Measurements from ENCODE around the gene NR6A1.

The NR6A1 gene

DNA sequence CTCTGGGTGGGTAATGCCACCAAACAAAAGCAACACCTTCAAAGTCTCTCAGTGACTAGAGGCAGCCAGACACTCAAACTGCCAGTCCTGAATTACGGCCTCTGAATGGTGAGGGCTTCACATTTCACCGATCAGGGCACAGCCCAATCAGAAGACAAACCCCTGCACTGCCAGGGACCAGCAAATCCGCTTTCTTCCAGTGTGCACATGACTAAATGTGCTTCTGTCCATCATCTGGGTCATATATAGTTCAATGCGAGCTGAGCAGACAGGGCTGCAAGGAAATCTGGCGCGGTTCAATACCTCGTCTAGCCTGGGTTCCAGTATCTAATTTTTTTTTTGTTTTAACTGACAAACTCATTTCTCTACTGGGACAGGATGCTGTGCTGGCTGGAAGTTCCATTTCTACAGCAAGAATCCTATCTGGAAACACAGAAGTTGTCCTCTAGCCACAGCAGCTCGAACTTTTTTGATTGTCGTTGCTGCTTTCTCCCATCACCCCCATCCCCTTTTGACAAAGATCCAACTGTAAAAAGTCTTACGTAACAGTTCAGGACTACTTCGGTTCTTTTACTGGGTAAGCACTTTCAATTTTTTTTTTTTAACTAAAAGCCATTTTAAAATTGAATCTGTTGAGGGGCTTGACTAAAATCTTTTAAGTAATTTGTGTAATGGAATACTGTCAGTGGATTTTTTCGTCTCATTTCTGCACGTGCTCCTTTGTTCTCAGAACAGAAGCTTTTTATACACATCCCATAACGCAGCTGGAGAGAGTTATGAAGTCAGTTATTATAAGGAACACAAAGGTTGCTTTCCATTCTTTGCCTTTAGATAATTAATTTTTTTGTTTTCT, 112.7 kb downstream of the NR6A1 start:
- no peak for DNase-seq (ENCODE audit: low read depth in 2 of 2)

DNA sequence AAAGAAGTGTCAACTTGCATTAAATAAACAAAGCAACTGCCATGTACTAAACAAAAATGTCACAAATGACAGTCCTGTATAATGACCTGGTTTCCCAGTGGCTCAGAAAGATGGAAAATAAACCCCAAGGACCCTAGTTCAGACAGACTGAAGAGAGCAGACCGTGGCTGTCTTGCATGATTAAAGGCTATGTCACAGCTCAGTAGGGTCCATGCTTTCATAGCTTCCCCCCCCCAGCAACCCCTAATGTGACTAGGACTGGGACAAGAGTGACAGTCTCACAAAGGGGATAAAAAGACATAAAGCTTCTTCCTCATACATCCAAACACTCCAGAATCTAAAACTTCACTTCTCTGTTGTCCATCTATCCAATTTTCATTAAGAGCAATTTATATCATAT, 113.6 kb downstream of the NR6A1 start:
- DNase-seq (ENCODE audit: low read depth in 2 of 2), result no peak

DNA sequence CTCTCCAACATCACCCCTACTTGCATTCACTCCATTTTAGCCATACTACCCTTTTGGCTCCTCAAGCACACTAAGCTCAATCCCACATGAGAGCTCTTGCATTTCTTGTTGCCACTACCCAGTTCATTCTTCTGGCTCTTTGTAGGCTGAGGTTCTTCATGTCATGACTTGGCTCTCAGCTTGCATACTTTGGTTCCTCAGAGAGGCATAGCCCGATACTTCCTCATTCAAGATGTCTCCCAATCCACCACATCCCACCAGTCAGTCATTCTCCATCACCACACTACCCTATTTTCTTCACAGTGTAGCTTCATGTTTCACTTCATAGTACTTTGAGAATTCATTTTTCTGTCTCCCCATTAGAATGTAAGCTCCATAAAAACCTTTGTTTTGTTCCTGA, 116.7 kb downstream of the NR6A1 start:
- no peak for DNase-seq (ENCODE audit: low read depth in 2 of 2)

DNA sequence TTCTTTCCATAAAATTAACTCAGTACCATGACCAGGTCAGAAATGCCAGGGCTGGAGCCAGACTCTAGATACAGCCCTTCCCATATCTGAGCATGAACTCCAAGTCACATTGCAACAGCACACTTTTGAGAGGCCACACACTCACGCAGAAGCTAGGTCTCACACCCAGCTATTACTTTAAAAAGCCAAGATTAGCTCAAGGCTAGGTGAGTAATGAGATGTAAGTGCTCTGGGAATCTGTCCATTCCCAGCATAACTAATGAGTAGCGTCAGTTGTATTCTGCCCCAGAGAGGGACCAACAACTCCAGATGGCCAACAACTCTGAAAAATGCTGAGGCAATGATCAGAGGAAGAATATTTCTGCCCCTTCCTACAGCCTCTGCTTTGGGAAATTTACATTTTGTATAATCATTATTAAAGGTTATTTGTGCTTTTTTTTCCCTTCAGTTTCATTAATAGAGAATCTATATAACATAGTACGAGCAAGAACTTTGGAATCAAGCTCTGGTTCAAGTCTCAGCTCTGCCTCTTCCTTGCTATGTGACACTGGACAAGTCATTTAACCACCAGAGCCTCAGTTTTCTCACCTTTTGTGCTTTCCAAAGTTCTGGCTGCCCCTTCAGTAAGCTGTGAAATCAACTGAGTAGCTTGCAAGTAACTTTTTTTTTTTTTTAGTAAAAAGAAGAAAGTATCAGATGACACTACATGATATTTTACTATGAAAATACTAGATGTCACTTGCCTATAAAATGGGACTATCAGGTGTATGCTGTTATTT, 118.3 kb downstream of the NR6A1 start:
- no peak for DNase-seq (ENCODE audit: low read depth in 2 of 2)

DNA sequence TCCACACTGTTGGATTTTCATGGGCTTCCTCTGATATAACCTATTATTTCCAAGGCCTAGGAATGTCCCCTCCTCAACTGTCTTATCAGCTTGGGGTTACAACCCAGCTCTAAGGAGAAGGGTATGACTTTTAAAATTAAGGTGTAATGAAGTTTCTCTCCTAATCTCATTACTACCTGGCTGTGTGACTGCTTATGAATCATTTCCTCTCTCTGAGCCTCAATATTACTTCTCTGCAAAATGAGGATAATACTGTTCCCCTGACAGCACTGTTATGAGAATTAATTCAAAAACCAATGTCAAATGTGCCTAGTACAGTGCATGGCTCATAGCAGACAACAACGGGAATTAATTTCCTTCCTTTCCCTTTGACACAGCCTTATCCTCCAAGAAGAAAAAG, 118.9 kb downstream of the NR6A1 start:
- no peak for DNase-seq (ENCODE audit: low read depth in 2 of 2)

DNA sequence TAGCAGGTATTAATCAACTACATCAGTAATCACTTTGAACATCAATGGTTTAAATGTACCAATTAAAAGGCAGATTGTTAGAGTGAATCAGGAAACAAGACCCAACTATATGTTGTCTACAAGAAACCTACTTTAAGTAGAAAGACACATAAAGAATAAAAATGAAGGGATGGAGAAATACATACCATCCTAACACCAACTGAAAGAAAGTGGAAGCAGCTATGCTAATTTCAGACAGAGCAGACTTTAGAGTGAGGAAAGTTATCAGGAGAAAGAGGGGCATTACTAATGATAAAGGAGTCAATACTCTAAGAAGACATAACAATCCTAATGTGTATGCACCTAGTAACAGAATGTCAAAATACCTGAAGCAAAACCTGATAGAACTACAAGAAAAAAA, 125.8 kb downstream of the NR6A1 start:
- DNase-seq (ENCODE audit: low read depth in 2 of 2), result no peak

DNA sequence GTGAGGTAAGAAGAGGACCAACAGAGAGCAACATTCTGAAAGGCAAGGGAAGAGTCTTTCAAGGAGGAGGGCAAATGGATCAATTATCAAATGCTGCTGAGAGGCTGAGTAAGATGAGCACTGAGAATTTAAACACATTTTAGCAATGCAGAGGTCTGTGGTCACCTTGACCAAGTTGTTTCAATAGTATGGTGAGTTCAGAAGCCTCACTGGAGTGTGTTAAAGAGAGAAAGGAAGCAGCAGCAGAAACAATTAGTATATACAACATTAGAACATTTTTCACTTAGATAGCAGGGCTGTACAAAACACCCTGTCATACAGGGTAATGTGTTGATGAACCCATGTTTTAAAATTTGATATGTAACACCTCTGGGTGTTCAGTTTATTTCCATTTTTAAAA, 131.5 kb downstream of the NR6A1 start:
- no peak for DNase-seq (ENCODE audit: low read depth in 2 of 2)

DNA sequence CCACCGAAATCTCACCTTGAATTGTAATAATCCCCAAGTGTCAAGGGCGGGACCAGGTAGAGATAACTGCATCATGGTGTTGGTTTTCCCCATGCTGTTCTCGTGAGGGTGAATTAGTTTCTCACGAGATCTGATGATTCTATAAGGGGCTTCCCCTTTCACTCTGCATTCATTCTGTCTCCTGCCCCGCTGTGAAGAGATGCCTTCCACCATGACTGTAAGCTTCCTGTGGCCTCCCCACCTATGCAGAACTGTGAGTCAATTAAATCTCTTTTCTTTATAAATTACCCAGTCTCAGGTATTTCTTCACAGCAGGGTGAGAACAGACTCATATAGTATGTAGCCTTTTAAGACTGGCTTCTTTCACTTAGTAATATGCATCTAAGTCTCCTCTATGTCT, 135.8 kb downstream of the NR6A1 start:
- DNase-seq (ENCODE audit: low read depth in 2 of 2), result no peak

DNA sequence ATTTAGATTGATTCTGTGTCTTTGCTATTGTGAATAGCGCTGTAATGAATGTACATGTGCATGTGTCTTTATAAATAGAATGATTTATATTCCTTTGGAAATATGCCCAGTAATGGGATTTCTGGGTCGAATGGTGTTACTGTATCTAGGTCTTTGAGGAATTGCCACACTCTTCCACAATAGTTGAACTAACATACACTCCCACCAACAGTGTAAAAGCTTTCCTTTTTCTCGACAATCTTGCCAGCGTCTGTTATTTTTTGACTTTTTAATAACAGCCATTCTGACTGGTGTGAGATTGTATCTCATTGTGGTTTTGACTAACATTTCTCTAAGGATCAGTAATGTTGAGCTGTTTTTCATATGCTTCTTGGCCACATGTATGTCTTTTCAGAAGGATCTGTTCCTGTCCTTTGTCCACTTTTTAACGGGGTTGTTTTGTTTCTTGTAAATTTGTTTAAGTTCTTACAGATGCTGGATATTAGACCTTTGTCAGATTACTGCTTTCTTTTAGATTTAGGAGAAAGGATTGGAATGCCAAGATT, 139.0 kb downstream of the NR6A1 start:
- DNase-seq (ENCODE audit: low read depth in 2 of 2), result no peak

DNA sequence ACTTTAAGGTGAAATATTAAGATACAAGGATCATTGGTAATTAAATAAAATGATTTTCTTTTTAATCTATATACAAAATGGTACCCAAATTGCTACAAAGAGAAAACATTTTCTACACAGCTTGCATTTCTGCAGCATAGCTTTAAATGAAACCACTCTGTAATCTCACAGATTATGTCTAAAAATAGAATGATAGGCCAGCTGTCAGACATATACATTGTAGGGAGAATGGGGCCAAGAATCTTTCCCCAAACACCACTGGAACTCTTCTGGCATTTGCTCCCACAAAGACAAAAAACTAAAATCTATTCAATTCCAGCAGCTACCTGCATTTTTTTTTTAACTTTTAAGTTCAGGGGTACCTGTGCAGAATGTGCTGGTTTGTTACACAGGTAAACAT, 139.8 kb downstream of the NR6A1 start:
- DNase-seq (ENCODE audit: low read depth in 2 of 2), result no peak

DNA sequence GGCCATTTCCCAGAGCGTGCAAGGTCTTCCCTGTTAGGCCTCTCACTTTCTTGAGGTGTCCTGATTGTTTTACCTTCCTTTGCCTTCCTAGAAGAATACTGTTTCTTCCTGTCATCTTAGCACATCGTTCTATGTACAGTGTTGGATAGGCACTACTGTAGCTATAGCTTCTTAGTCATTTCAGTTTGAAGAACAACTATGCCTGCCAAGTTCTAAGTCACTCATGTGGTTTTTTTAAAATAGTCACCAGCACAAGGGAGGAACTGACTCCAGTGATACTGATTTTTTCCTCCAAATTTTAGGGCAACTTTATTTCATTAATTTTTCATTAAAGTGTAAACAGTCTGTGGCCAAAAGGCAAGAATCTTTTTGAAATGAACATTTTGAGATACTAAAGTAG, 141.5 kb downstream of the NR6A1 start:
- DNase-seq (ENCODE audit: low read depth in 2 of 2), result no peak

DNA sequence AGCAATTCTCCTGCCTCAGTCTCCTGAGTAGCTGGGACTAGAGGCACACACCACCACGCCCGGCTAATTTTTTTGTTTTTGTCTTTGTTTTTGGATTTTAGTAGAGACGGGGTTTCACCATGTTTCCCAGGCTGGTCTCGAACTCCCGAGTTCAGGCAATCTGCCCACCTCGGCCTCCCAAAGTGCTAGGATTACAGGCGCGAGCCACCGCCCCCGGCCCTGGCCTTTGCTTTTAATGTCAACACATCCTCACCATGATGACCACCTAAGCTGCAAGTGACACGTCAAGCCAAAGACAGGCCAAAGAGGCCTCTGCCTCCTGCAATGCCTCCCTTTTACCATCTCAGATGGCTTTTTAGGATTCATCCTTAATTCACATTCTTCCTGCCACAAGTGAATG, 142.4 kb downstream of the NR6A1 start:
- DNase-seq (ENCODE audit: low read depth in 2 of 2), result no peak

DNA sequence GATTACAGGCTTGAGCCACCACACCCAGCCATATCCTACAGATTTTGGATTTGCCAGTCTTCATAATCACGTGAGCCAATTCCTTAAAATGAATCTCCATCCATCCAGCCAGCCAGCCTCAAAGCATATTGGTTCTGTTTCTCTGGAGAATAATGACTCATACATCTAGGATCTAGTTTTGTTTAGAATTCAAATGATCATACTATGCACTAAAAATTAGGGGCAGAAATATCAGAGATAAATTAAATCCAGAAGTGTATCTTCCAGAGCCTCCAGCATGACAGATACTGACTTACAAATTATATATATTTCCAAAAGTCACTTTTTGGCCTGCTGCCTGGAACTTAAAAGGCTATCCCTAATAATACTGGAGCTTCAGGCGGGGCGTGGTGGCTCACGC, 144.8 kb downstream of the NR6A1 start:
- no peak for DNase-seq (ENCODE audit: low read depth in 2 of 2)

DNA sequence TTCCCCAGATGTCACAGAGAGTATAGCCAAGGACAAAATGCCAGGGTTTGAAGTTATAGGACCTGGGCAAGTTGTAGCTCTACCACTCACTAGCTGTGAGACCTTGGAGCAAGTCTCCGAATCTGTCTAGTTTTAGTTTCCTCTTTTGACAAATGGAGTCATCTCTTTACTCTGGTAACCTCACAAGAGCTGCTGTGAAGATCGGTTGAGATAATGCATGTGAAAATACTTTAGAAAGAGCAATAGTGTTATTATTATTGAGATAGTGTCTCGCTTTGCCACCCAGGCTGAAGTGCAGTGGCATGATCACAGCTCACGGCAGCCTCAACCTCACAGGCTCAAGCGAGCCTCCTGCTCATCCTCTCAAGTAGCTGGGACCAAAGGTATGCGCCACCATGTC, 146.0 kb downstream of the NR6A1 start:
- DNase-seq (ENCODE audit: low read depth in 2 of 2), result no peak

DNA sequence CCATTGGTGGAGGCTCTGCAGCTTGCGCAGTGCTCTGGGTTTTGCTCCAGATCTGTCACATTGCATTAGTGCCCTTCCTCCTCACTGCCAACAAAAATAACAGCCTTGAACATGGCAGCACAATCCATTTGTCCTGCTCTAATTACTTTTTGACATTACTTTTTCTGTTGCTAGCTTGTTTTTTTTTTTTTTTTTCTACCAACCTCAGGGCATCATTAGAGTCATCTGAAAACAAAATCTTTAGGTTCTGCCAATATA, 146.4 kb downstream of the NR6A1 start:
- DNase-seq (ENCODE audit: low read depth in 2 of 2), result no peak

DNA sequence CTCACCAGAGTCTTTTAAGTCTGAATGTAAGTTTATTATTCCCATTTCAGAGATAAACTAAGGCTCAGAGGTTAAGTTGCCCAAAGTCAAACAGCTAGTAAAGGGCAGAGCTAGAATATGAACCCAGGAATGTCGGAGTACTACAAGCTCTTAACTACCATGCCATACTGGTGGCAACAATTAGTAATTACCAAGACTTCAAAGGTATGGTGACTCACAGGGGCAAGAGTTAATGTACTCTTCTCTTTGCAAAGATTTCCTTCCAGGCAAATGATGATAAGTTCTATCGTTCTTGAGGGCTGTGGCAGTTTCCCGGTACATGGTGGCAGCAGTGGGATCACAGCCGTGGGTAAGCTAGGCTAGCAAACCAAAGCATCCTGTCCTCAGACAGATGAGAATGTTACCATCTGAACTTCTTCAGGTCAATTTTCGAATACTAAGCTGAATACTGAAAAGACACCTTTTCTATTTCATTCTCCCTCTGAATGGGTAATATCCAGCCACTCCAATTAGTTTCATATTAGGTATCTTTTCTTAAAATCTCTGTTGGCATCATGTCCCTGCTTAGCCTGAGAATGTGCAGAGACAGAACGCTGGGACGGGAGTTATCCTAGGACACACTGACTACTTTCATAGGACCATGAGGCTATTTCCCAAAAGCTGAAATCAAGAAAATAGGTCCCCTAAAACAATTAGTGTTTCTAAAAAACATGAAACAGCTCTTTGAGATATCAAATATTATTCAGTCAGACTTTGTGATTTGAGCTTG, 147.0 kb downstream of the NR6A1 start:
- DNase-seq (ENCODE audit: low read depth in 2 of 2), result no peak

DNA sequence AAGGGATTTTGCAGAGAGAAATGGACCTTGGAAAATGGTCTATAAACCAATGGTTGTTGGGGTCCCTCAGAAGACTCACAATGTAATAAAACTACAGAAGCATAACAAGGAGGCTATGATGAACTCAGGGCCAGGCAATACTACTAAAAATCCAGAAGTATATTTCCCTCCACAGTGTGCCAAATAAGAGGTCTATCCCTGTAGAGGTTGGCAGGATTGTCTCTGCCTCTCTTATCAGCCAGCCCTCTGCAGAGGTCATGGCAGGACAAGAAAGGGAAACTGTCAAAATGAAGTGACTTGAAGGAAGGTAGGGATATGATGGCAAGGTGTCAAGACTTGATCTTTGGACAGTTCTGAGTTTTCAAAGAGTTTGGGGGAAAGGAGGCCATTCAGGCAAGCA, 148.2 kb downstream of the NR6A1 start:
- DNase-seq (ENCODE audit: low read depth in 2 of 2), result no peak

DNA sequence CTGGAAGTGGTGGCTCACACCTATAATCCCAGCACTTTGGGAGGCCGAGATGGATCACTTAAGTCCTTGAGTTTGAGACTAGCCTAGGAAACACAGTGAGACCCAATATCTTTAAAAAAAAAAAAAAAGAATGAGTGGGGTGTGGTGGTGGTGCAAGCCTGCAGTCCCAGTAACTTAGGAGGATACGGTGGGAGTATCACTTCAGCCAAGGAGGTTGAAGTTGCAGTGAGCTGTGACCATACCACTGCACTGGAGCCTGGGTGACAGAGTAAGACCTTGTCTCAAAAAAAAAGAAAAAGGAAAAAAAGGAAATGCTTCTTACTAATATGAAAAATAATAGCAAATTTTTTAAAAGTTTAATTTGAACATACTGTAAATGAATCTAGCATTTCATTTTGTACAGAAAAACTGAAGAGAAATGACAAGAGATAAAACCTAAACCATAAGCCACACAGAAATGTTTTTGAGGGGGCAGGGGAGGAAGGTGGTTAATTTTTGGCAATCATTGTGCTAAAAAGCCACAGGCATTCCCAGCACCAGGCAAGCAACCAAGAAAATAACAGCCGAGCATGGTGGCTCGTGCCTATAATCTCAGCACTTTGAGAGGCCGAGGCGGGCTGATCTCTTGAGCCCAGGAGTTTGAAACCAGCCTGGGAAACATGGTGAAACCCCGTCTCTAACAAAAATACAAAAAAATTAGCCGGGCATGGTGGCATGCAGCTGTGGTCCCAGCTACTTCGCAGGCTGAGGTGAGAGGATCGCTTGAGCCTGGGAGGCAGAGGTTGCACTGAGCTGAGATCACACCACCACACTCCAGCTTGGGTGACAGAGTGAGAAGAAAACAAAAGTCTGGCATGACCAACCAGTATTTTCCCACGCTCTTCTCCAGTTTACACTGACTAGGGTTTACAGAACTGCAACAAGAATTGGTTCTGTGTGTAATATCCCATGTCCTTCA, 149.5 kb downstream of the NR6A1 start:
- DNase-seq (ENCODE audit: low read depth in 2 of 2), result peak in 1 of 2 donors; percentile 2

DNA sequence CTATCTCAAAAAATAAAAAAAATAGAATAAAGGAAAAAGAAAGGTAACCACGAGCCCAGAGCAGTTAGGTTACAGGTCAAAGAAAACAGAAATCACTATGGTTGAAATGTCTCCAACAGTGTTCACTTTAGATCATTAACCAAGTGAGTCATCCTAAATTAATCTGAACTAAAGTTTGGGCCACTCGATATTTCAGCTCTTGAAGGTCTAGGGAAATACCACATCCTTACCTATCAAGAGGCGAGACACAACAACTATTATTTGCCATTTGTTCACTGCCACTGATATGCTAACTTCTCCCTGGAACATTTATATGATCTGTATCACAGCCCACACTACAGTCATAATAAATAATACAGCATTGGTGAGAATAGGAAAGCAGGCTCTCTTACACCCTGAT, 152.6 kb downstream of the NR6A1 start:
- DNase-seq (ENCODE audit: low read depth in 2 of 2), result no peak

DNA sequence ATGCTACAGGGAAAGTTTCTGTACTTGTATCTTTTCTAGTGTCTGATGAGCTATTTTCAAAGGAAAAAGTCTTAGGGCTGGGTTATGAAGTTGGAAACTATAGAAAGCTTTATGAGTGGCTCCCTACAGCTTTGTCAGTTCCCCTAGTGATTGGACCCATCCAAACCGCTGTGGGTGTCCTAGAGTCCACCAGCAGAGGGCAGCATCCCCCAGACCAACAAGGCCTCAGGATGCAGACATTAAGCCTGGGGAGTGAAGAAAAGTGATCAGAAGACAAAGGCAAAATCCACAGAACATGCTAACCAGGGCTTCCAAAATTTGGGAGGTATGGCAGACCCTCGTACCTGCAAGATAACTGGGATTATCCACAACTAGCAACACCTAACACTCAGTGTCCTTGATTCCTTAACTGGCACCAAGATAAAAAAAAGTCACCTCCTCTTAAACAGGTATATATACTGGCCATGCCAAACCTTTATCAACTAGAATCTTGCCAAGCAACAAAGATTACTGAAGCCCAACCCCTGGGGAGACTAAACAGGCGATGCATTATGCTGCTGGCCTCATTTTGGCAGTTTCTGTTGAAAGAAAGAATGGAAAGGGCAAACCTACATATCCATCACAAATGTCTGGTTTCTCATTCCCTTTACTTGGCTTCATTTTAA, 153.5 kb downstream of the NR6A1 start:
- DNase-seq (ENCODE audit: low read depth in 2 of 2), result peak; percentile 50 to 54

DNA sequence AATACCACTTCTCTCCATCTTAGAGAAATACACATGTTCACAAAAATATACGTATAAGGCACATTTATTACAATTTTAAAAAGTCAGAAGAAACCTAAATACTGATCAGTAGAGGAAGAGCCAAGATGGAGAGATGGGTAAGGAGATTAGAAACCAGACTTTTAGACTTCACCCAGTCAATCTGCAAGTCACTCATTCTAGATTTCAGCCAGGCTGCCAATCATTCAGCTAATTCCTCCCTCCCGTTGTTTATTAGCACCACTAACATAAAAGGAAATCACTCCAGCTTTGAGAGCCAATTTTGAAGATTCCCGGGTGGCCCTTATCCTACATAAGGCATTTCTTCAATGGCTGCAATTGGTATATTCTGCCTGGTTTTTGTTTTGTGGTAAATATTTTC, 154.2 kb downstream of the NR6A1 start:
- no peak for DNase-seq (ENCODE audit: low read depth in 2 of 2)
